Activated gamma-delta T cell treated with Interleukin-2 at 50 U/mL for 16 hours (primary cell): ENCODE data around the gene ABTB2.

Experiments used
- DNase-seq: peaks from one replicate; pipeline ENCODE4 v3.0.0-alpha.2; 2020

Gene ABTB2

GRCh38 chr11:34313099-34313517 lies 44.7 kb downstream of the ABTB2 start:
- no peak for DNase-seq

DNA sequence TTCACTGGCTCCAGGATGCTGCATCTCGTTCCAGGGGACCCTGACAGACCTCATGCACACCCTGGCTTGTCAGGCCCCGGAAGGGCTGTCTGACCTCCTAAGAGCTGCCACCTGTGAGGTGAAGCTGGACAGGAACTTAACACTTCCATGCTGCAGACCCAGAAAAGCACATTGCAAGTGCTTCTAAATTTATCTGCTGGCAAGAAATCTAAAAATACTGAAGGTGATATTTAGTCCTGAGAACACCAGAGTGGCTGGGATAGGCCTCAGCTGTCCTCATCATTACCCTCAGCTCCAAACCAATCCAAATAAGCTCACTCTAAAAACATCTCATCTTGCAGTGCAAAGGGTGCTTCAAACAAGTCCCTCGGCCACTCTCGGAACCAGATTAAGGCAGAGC lies 46.7 kb downstream of the ABTB2 start:
- DNase-seq = no peak

DNA sequence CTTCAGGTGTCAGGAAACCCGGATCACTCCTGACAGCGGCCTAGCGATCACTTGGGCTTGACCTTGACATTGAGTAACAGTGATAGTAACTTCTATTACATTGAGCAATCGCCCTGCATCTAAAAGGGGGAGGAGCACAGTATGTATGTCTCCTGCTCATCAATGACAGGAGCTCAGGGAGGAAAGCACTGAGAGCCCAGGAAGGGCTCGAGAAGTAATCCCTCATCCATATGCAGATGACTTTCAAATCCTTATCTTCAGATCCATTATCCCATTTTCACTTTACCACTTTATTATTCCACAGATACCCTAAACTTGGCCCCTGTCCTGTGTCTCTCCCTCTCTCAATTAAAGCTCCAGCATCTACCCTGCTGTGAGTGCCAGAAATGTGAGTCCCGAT lies 47.8 kb downstream of the ABTB2 start:
- DNase-seq = no peak

- DNase-seq = no peak
Measured at GRCh38 chr11:34308913-34309585, 48.8 kb downstream of the ABTB2 start.

- DNase-seq = no peak
Measured at GRCh38 chr11:34308049-34308912, 49.5 kb downstream of the ABTB2 start.

- no peak for DNase-seq
Measured at GRCh38 chr11:34305780-34306179, 52.0 kb downstream of the ABTB2 start.

- no peak for DNase-seq
Measured at GRCh38 chr11:34305193-34305592, 52.6 kb downstream of the ABTB2 start.

- DNase-seq = no peak
Measured at GRCh38 chr11:34303028-34303570, 54.7 kb downstream of the ABTB2 start.

DNA sequence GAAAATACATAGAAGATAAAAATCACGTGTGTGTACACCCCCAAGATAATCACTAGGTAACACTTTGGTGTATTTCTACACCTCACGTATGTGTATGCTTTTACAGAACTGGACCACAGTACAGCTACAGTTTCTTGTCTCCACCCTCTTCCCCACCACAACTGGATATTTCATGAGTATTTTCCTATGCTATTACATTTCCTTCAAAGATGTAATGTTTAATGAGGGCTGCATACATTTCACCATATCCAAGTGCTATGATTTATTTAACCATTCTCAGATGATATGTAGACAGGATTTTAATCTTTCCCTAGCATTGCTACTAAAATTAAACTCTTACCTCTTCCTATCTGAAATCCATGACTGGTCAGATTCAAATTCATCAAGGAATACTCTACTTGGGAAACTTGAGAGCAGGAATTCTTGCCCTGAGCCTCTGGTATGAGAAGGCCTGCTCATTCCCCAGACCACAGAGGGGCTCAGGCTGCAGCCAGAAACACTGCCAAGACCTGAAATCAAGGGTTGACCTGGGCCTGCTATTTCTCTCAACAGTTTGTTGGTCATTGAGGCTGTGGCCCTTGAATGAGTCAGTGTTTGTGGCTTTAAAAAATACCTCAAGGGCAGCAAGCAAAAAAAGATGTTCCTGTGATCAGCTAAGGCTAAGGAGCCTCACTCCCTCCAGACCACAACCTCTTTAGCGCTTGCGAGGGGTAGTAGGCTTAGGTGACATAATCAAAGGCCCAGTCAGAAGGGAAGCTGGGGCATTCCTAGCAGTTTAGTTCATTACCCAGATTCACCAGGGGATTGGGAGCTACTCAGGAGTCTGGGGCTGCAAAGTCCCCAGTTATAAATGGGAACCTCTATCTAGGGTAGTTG lies 55.5 kb downstream of the ABTB2 start:
- DNase-seq = no peak

DNA sequence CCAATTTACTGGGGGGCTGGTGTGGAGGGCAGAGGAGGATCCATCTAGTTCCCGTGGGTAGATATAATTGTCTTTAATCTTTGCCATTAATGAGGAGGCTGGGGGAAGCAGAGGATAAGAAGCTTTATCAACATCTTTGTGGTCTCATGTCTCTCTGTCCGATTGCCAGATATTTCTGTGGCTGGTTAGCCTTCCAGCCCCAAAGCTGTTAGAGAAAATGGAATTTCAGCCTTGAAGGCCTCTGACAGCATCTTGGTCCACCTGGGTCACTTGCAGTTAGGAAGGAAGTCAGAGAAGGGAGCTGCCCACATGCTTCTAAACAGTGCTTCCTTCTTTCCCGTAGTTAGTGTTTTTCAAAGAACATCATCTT lies 56.9 kb downstream of the ABTB2 start:
- no peak for DNase-seq

- no peak for DNase-seq
Measured at GRCh38 chr11:34300026-34300925, 57.5 kb downstream of the ABTB2 start.

DNA sequence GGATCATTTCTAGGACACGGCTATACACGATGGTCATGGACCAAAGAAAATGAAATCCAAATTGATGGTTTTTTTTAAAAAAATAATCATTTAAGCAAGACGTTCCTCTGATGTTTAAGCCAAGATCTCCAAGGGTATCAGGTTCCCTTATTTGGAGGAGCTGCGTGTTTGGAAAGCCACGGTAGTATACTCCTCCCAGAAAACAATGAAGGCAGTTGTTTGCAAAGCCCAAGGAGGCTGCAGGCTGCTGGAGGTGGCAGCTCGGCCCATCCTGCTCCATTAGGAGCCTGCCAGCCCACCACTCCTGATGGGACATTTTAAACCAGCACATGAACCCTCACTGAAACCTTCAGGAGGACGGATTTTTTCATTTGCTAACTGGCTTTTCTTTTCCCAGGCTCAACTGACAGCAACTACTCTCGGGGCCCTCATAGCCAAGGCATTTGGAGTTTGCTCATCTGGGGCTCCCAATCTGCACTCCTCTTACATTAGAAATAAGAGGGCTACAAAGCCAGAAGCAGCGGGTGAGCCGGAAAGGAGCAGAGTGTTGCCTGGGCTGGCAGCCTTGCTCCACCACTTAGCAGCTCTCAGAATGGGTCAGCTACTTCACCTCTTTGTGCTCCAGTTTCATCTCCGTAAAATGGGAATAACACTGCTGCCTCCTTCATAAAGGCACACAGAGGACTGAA lies 58.4 kb downstream of the ABTB2 start:
- DNase-seq = no peak

GRCh38 chr11:34298871-34299270 lies 58.9 kb downstream of the ABTB2 start:
- DNase-seq = no peak

DNA sequence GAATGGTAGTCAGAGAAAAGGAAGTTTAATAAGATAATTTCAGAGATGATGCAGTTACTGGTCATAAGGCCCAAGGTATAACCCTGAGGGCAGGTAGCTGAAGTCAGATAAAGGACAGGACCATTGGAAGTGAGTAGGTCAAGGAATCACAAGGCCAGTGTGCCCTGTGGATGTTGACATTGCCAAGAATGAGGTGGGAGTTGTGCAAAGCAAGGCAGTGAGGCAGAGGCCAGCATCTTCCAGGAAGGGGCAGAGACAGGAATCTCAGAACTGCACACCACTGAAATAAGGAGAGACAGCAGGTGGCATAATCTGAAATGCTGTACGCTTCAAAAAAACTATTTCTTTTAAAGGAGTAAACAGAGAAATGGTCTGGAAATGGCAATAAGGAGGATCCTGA lies 61.4 kb downstream of the ABTB2 start:
- DNase-seq = no peak

DNA sequence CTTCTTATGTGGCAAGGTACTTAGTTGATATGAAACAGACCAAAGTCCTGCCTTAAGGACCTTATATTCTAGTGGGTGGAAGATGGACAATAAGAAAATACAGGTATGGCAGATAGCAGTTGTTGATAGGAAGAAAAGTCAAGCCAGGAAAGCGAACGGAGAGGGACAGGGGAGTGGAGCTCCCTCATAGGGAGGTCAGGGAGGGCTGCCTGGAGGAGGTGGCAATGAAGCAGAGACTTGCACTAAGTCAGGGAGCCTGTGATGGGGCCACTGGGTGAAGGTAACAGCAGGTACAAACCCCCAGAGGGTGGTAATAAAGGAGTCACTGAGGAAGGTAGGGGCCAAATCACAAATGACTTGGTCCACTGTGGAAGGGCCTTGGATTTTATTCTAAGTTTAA lies 65.3 kb downstream of the ABTB2 start:
- DNase-seq = no peak

DNA sequence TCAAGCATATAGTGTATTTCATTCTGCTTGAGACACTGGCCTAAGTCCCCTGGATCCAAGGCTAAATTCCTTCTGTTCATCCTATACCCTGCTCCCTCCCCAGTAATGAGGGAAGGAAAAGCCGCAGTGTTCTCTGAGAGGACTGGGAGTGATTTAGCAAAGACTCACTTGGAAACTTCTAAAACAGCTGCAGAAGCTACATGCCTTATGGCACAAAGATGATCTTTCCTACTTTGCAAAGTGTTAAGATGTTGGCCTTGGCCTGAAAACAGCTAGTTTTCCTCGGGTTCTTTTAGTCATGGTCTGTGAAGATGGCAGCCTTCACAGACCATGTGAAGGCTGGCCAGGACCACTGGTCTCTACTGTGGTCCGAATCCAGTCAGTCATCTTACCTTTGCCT lies 65.7 kb downstream of the ABTB2 start:
- DNase-seq = no peak

DNA sequence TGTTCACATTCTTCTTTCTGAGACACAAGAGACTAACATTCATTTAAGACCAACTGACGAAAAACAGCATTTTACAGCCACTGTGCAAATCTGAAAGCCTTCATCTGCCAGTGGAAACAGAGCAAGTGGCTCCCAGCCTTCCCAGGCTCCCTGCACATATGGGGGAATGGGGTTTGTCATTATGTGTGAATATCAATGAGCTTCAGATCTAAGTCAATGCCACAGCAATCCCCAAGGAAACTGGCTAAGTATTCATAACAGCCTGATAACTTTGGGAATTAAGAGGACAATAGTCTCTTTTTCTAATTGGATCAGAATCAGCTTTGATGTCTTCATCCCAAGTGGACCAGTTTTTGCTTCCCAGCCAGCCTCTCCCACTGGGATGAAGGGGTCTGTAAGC lies 66.9 kb downstream of the ABTB2 start:
- DNase-seq = no peak

GRCh38 chr11:34288492-34288891 lies 69.3 kb downstream of the ABTB2 start:
- DNase-seq = no peak

- DNase-seq = no peak
Measured at GRCh38 chr11:34284811-34285481, 72.9 kb downstream of the ABTB2 start.

DNA sequence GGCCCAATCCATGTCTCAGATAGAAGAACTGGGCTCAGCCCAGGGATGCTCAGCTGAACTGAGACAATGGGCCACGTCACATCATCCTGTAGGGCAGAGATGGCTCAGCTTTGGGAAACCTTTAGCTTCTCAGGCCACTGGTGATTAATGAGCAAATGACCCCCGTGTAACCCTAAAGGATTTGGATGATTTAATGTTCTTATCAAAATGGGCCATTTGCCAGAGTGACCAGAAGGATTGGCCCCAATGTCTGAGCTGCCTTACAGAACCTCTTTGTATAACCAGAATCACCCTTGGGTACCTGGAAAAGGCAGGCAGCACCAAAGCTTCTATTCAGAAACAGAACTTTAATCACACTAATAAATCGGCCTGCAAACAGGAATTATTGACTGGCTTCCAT lies 73.7 kb downstream of the ABTB2 start:
- no peak for DNase-seq
